Measurements from ENCODE around the gene KIAA0930.

The KIAA0930 gene

DNA sequence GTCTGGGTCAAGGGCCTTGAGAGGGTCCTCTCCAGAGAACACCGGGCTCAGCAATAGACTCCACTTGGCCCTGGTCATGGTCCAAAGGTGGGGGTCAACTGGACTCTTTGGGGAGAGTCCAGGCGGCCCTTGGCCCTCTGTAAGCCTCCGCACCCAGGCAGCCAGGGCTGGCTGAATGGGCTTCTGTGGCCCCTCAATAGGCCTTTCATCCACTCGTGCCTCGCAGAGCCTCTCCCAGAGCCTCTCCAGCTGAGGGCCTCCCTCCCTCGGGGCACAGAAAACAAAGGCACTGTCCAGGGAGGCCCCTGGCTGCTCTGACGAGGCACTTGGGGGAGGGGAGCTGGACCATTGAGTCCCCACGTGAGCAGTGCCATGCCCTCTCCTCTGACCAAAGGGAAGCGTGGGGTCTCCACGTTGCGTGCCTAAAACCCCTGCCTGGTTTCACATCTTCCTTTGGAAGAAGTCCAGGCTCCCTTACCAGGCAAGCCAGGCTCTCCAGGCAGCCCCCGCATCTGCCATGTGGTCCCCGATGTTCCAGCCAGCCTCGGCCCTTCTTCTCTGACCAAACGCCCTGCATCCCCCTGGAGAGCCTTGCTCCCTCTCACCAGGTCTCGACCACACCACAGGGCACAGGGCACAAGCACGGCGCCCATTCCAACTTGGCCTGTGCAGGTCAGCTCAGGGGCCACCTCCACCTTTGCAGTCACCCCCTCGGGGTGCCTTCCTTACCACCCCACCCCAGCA lies 15.5 kb downstream of the KIAA0930 start:
- DNase-seq, result no peak
- H3K36me3 ChIP-seq, result no peaks in the 10 kb centered on the region

DNA sequence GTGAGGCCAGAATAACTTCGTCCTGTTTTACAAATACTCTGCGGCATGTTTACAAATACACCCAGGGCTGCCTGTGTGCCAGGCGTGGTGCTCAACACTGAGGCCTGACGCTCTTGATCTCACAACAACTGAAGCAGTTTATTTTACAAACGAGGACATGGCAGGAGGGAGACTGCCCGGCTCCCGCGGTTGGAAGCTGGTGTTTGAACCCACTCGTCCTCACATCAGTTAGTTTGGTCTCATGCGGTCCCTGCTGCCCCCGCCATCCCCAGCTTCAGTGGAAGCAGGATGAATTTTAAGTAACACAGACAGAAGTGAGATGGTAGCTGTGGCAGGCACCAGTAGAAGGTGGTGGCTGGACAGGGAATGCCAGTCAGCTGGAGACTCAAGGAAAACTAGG lies 16.4 kb downstream of the KIAA0930 start:
- Histone ChIP-seq H3K4me3 (ENCODE audit: low read depth, low read length) (no peak overlapping the region), H3K36me3 (no peaks in the 10 kb centered on the region), H3K27ac (no peak overlapping the region), H3K27me3 (ENCODE audit: insufficient read depth, low read depth, severe bottlenecking) (no peaks in the 10 kb centered on the region), H3K9me3 (ENCODE audit: severe bottlenecking) (no peaks in the 10 kb centered on the region)
- TF ChIP-seq, protein P1, sequence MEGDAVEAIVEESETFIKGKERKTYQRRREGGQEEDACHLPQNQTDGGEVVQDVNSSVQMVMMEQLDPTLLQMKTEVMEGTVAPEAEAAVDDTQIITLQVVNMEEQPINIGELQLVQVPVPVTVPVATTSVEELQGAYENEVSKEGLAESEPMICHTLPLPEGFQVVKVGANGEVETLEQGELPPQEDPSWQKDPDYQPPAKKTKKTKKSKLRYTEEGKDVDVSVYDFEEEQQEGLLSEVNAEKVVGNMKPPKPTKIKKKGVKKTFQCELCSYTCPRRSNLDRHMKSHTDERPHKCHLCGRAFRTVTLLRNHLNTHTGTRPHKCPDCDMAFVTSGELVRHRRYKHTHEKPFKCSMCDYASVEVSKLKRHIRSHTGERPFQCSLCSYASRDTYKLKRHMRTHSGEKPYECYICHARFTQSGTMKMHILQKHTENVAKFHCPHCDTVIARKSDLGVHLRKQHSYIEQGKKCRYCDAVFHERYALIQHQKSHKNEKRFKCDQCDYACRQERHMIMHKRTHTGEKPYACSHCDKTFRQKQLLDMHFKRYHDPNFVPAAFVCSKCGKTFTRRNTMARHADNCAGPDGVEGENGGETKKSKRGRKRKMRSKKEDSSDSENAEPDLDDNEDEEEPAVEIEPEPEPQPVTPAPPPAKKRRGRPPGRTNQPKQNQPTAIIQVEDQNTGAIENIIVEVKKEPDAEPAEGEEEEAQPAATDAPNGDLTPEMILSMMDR (IDR thresholded peaks at IDR 0.05; ENCODE audit: low read depth, low read length), result no peak
- no peak for DNase-seq

More for the DNA sequence above, 15.5 kb downstream of the KIAA0930 start:
- Histone ChIP-seq H3K9me3 (ENCODE audit: severe bottlenecking) (no peaks in the 10 kb centered on the region), H3K27ac (no peak overlapping the region), H3K27me3 (ENCODE audit: insufficient read depth, low read depth, severe bottlenecking) (no peaks in the 10 kb centered on the region), H3K4me3 (ENCODE audit: low read depth, low read length) (no peak overlapping the region)
- TF ChIP-seq, protein P1 (IDR thresholded peaks at IDR 0.05; ENCODE audit: low read depth, low read length), result no peak

DNA sequence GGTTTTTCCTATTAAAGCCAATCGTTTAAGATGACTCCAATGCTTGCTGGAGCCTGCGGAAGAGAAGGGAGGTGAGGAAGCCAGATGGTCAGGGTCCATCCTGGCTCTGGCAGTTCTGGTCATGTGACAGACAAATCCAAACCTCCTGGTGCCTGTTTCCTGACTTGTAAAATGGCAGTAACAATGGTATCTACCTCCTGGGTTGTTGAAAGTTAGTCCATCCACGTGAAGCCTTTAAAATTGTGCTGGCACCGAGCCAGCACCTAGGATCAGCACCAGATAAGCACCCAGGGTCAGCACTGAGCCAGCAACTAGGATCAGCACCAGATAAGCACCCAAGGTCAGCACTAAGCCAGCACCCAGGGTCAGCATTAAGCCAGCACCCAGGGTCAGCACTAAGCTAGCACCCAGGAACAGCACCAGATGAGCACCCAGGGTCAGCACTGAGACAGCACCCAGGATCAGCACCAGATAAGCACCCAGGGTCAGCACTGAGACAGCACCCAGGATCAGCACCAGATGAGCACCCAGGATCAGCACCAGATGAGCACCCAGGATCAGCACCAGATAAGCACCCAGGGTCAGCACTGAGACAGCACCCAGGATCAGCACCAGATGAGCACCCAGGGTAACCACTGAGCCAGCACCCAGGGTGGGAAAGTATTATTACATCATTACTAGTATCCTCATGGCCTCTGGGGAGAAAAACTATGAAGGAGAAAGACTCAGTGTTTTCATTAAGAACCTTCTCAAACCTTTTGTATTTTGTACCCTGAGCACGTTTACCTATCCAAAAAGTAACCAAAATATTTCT lies 17.2 kb downstream of the KIAA0930 start:
- TF ChIP-seq, protein P1 (IDR thresholded peaks at IDR 0.05; ENCODE audit: low read depth, low read length), result no peak
- Histone ChIP-seq H3K27me3 (ENCODE audit: insufficient read depth, low read depth, severe bottlenecking) (no peaks in the 10 kb centered on the region), H3K36me3 (no peaks in the 10 kb centered on the region), H3K4me3 (ENCODE audit: low read depth, low read length) (no peak overlapping the region), H3K27ac (no peak overlapping the region), H3K9me3 (ENCODE audit: severe bottlenecking) (no peaks in the 10 kb centered on the region)
- DNase-seq, result no peak

DNA sequence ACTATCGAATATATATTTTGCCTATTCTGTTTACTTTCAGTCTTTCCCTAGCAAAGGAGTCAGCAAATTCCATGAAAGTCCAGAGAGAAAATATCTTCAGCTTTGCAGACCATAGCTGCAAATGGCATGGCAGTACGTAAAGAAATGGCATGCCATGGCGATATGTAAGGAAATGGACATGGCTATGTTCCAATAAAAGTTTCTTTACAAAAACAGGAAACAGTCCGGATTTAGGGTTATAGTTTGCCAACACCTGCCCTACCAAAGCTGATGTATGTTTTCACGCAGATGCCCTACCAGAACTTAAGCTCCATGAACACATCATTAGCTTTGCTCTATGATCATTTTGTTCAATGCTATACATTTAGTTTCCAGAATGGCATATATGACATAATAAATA lies 19.5 kb downstream of the KIAA0930 start:
- TF ChIP-seq, protein P1 (IDR thresholded peaks at IDR 0.05; ENCODE audit: low read depth, low read length), result no peak
- H3K36me3 ChIP-seq, result no peaks in the 10 kb centered on the region
- H3K4me3 ChIP-seq (ENCODE audit: low read depth, low read length), result no peak overlapping the region
- no peaks in the 10 kb centered on the region for H3K27me3 ChIP-seq (ENCODE audit: insufficient read depth, low read depth, severe bottlenecking)
- no peak overlapping the region for H3K27ac ChIP-seq
- H3K9me3 ChIP-seq (ENCODE audit: severe bottlenecking), result no peaks in the 10 kb centered on the region
- no peak for DNase-seq

DNA sequence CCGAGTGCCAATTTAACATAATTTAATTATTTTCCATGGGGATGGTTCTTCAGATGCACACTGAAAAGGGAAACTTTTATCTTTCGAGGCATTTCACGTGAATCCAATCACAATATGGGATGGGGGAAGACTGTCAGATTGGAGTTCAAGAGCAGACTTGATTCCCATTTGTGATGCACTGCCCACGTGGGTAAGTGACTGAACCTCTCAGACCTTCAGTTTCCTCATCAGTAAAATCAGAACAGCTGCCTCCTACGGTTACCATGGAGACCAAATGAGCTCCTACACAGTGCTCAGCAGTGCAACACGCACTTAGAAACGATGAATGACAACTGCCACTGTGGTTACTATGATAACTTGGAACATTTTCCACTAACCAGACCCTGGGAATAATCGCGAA lies 21.7 kb downstream of the KIAA0930 start:
- no peak overlapping the region for H3K4me3 ChIP-seq (ENCODE audit: low read depth, low read length)
- no peak for DNase-seq
- H3K36me3 ChIP-seq, result no peaks in the 10 kb centered on the region

More for the DNA sequence above, 21.7 kb downstream of the KIAA0930 start:
- H3K9me3 ChIP-seq (ENCODE audit: severe bottlenecking), result no peaks in the 10 kb centered on the region
- H3K27me3 ChIP-seq (ENCODE audit: insufficient read depth, low read depth, severe bottlenecking), result no peaks in the 10 kb centered on the region
- TF ChIP-seq, protein P1 (IDR thresholded peaks at IDR 0.05; ENCODE audit: low read depth, low read length), result no peak
- no peak overlapping the region for H3K27ac ChIP-seq
